Astrocyte of the spinal cord (primary cell): ENCODE results near the gene INO80E.
"Not testable (repeated sequence)": the region's sequence is repeated elsewhere in the genome, so short reads cannot be mapped to it uniquely, and the experiment has no call there.

Source experiments
- DNase-seq: peaks from one replicate; pipeline ENCODE4 v3.0.0; 2011; ENCODE audit warnings: low read depth, low spot score
- H3K4me3 ChIP-seq: 2 replicates; pipeline ENCODE4 v1.5.1; 2011; ENCODE audit warnings: low read depth, mild to moderate bottlenecking, low read length, moderate library complexity
- CTCF ChIP-seq: IDR thresholded peaks from 2 replicates; pipeline ENCODE4 v1.5.1; 2012; ENCODE audit warnings: low read depth, mild to moderate bottlenecking, low read length, inconsistent platforms
- in situ Hi-C: cut with HindIII; loops from 2 replicates; pipeline ENCODE4 v1.10.0; 2017; ENCODE audit warnings: low sequenced_read_pairs

Gene INO80E

DNA sequence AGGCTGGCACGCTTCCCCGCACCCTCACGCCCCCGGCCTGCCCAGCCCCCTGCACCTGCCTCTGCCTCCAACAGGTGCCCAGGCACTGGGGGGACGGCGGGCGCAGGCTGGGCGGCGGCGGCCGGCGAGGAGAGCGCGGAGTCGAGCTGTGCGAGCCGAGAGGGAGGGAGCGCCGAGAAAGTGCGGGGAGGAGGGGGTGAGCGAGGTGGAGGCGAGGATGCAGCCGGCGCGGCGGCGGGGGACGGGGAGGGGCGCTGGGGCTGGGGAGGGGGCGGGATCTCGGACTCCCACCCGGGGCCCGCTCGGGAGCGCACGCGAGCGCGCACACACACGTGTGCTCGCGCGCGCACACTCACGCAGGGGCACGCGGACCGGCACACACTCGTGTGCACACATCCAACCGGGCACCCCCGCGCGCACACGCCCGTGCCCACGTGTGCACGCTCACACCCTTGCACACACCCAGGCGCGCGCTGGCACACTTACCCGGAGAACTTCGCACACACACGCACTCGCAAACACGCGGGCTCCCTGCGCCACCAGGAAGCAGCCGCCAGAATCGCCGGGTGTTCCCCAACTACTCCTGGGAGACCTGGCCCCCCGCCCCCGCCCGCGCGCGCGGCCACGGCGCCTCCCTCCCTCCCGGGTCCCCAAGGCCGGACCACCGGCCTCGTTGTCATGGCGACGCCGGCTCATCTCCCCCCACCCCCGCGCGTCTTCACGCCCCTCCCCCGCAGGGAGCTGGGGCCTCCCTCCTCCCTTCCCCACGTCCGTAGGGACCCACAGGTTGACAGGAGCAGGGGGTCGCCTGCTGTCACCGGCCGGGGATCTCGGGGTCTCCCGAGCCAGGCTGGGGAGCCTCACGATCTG, 15.0 kb downstream of the INO80E start, which contains the start of gene DOC2A:
Gene DOC2A, minus strand, starts transcription at position 184 of the 870 bp plus-strand sequence. CDS start 805 bp downstream, outside the sequence.
- peak within 1 kb of the TSS; percentile 23 for H3K4me3 ChIP-seq
- no peak for DNase-seq
- TF ChIP-seq CTCF, result no peak
- in situ Hi-C loops, result no loop called here

DNA sequence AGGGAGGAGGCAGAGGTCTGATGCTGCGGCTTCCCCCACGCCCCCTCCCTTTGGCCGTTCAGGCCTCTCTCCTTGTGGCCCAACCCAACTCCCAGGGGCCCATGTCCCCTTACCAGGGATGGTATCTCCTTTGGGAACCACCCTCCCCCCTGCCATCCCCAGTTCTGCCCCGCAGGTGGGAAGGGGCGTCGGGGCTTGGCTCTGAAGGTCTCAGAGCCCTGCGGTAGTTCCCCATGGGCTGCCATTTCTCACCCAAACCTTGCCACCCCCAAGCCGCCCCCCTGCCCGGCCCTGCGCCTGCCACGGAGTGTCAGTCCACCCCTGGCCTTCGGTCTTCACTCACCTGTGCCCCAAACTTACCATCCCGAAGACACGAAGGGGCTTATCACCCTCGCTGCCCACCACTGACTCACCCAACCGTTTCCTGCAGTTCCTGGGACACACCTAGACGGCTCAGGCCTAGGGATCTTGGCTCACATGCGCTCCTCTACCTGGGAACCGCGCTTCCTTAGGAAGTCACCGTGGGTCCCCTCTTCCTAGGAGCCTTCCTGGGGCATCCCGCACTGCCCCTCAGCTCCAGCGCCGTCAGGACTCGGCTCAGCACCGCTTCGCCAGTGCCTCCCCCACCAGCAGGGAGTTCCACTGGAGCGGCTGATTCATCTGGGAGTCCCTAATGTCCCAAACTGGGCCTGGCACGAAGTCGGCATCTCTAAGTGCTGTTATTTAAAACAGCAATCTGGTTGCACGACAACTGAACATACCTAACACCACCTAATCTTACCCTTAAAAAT, 15.9 kb downstream of the INO80E start:
- H3K4me3 ChIP-seq, result no peak overlapping the region

GRCh38 chr16:30012598-30012997, 16.6 kb downstream of the INO80E start:
- H3K4me3 ChIP-seq, in situ Hi-C loops, DNase-seq: not testable (repeated sequence)

More for the DNA sequence above, 15.9 kb downstream of the INO80E start:
- in situ Hi-C loops, result no loop called here
- no peak for TF ChIP-seq CTCF
- DNase-seq, result no peak

DNA sequence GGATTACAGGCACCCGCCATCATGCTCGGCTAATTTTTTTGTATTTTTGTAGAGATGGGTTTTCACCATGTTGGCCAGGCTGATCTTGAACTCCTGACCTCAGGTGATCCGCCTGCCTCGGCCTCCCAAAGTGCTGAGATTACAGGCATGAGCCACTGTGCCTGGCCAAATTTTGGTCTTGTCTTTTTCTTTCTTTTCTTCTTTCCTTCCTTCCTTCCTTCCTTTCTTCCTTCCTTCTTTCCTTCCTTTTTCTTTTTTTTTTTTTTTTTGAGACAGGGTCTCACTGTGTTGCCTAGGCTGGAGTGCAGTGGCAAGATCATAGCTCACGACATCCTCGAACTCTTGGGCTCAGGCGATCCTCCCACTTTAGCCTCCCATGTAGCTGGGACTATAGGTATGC, 19.4 kb downstream of the INO80E start:
- in situ Hi-C loops, DNase-seq, H3K4me3 ChIP-seq: not testable (repeated sequence)

DNA sequence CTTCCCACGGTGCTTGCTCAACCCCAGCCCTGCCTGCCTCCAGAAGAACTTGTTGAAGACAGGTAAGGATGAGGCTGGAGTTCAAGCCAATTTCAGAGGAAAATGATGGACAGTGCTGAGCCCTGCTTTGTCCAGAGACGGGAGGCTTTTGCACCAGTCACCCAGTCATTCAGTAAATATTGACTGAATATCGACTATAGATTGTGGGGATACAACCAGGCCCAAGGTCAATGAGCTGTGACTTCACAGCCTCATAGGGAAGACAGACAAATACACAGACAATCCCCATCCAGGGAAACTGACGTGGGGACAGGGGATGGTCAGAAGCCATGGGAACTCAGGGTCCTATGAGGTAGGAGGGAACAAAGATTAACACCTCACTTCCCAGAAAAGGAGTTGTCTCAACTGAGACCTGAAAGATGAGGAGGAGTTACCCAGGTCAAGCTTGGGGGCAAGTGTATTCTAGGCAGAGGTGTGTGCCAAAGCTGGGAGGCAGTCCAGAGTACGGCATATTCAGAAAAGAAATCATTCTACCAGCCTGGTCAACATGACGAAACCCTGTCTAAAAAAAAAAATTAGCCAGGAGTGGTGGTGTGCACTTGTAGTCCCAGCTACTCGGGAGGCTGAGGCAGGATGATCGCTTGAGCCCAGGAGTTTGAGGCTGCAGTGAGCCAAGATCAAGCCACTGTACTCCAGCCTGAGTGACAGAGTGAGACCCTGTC, 20.7 kb downstream of the INO80E start:
- no peak overlapping the region for H3K4me3 ChIP-seq
- in situ Hi-C loops, result no loop called here
- DNase-seq, result no peak
- TF ChIP-seq CTCF, result no peak

DNA sequence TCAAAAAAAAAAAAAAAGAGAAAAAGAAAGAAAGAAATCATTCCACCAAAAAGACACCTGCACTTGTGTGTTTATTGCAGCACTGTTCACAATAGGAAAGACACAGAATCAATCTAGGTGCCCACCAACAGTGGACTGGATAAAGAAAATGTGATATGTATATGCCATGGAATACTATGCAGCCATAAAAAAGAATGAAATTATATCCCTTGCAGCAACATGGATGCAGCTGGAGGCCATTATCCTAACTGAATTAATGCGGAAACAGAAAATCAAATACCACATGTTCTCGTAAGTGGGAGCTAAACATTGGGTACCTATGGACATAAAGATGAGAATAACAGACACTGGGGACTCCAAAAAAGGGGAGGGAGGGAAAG, 21.2 kb downstream of the INO80E start:
- in situ Hi-C loops, result no loop called here
- DNase-seq, result no peak
- no peak for TF ChIP-seq CTCF
- H3K4me3 ChIP-seq, result no peak overlapping the region

DNA sequence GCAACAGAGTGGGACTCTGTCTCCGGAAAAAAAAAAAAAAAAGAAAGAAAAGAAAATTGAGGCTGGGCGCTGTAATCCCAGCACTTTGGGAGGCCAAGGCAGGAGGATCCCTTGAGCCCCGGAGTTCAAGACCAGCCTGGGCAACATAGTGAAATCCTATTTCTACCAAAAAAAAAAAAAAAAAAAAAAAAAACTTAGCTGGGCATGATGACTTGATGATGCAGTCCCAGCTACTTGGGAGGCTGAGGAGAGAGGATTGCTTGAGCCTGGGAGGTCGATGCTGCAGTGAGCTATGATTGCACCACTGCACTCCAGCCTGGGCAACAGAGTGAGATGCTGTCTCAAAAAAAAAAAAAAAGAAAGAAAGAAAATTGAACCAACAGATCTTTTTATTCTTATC, 21.9 kb downstream of the INO80E start:
- in situ Hi-C loops, DNase-seq, H3K4me3 ChIP-seq: not testable (repeated sequence)

- peak; percentile 31 for DNase-seq
- in situ Hi-C loops, result no loop called here
- H3K4me3 ChIP-seq, result no peak overlapping the region
- no peak for TF ChIP-seq CTCF
These were observed 22.7 kb downstream of the INO80E start for GRCh38 chr16:30018731-30019158.
